COLO829 (cell line): ENCODE measurements around the gene HDAC4.

Experiments
- DNase-seq: peaks from one replicate; pipeline ENCODE4 v3.0.0; 2012; ENCODE audit warnings: low spot score

The HDAC4 gene

DNA sequence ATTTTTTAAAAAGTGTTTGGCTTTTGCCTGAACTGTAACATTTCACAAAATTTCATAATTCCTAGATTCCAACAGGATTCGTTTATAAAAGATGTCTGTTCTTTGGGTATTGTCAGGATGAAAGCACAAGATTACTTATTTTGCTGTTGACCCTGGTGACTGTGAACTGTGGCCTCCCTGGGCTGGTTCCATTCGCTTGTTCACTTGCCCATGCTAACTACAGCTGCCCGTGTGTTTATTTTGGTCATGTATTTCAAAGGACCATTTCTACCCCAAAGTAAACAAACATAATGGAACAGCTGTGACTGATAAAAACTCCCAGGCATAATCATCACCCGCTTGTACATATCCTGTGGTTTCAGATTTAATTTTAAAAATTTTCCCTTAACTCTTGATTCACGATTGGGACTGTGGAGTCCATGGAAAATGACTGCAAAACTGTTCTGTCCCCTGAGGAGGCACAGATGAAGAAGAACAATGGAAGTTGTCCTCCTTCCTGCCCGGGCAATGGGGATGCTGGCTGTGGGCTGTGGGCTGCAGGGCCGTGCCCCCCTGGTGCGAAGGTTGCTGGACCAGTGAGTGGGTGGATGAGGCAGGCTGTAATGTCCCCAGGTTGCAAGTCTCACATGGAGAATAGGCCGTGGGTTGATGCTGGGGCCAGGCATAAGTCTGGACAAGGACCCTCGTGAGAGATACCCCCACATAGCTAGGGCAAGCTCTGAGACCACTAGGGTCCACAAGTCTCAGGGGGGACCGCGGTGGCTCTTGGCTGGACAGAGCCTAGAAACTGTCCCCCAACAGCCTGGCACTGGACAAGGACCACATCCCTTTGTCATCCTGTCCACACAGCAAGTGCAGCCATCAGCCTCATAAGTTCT is 28.9 kb upstream of the HDAC4 start:
- no peak for DNase-seq

DNA sequence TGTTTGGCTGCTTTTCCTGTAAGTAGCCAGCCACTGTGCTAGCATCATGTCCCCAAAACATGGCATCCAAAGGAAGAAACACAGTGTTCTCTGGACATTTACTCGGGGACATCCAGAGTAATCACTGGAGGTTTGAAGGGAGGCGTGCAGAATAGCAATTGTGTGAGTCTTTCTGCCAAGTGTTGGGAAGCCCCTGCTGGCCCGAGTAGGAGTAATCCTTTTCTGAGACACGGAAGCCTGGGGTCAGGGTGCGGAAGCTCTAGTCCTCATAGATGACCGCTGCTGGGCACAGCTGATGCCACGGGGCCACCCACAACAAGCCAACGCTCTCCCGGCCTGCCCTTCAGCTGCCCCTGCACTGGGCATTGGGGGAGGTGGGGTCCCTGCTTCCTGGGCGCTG is 24.8 kb upstream of the HDAC4 start:
- DNase-seq, result no peak

DNA sequence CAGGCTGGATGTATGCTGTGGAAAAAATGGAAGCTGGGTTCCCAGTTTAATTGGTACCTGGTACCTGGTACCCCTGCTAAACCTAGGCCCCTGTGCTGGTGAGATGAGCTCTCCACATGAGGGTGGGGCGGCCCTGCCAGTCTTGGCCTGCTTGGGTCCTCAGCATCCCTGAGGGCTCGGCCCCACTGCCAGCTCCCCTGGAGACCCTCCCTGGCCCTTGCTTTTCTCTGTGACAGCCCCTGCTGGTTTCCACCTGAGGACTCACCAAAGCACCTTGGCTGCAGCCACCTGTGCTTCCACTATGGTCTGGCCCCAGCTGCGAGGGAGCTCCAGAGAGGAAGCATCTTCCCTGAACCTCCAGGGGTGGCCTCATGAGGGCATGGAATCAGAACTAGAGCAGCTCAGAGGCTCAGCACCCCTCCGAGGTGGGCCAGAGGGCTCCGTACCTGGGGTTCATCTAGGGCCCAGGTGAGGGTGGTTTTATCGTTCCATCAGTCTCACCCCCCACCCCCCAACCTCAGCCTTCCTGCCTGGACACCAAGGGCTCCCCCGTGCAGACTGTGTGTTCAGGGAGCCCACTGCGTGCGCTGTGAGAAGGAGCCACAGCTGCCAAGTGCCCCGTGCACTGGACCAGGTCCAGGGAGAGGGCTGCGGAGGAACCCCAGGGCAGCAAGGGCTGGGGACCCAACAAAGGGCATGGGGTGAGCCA is 23.7 kb upstream of the HDAC4 start:
- no peak for DNase-seq

DNA sequence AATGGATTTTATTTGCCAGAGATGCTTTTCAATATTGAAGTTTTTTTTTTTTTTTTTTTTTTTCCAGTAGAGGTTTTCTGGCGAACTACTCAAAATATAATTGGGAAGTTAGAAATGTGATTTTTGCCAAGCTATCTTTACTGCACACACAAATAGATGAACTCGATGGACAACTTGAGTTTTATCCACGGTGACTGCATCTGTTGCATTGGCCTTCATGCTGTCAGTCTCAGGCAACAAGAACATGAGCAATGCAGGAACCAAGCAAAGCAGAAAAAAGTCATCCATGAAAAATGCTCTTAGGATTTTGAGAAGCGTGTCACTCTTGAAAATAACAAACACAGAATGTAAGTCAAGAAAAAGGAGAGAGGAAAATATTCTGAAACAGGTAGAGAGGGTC is 22.7 kb upstream of the HDAC4 start:
- DNase-seq, result no peak

DNA sequence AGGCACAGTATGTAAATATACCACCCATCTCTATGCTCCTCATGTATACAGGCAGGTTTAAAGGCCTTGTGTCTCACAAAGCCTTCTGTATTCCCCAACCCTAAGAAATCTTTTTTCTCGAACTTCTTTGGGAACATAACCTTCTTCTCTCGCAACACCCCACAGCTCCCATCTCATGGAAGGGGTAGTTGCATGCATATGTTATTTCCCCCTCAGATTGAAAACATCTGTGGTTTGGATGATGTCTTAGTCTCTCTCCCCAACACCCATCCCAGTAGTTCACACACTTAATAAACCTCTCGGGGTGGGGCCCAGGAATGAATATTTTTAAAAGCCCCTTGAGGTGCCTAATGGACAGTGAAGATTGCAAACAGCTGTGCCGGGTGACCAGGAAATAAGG is 21.0 kb upstream of the HDAC4 start:
- DNase-seq, result no peak

DNA sequence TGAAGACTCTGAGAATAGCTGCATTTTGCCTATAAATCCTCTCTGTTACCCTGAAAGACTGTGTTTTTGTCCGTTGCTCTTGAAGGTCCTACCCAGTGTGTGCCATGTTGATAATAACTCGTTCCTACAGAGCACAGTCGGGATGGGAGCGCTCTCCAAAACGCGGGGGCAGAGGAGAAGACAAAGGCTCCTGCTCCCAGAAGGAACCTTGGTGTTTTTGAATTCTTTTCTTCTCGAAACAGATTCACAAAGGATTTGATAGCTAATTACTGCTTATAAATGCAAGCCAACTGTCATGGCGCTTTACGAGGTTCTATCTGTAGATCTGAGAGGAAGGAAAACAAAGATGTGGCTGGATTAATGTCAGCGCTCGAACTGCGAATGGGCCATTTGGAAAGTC is 19.3 kb upstream of the HDAC4 start:
- DNase-seq, result no peak

DNA sequence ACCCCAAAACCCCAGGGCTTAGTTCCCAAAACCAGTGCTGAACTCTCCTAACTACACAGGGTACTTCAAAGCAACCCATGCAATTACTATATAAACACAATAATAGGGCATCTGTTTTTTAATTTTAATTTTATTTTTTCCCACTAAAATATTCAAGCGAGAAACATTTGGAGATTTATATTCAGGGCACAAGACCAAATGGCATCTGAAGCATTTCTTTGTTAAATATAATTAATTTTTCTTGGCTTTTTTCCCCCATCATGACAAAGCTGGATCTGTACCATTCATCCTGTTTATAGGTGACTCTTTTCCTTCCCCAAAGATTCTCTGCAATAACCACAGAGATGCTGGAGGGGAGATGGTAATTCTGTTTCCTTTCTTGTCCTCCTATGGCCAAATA is 18.1 kb upstream of the HDAC4 start:
- DNase-seq, result no peak

DNA sequence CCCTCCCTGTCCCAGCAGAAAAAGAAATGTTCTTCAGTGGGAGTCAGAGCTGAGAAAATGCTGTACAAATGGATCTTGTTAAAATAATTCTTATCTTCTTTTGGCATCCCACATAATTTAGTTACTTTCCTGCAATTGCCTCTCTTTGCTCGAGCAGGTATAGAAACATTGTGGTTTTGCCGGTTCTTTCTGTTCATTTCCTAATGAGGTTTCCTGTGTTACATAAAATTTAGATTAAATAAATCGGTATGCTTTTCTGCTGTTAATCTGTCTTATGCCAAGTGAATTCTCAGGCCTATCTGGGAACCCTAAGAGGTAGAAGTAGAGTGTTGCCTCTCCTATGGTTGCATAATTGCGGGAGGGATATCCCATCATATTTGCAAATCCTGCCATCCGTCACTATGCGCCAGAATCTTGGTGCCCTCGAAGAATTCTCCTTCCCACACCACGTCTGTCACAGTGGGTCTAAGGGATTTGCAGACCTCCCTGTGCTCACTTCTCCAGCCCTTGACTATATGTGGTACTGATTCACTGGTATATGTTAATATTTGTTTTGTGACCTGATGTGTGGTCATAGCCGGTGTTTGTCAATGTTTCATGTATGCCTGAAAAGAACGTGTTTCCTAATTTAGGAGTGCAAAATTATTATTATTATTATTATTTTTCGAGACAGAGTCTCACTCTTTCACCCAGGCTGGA is 12.2 kb upstream of the HDAC4 start:
- DNase-seq, result no peak

DNA sequence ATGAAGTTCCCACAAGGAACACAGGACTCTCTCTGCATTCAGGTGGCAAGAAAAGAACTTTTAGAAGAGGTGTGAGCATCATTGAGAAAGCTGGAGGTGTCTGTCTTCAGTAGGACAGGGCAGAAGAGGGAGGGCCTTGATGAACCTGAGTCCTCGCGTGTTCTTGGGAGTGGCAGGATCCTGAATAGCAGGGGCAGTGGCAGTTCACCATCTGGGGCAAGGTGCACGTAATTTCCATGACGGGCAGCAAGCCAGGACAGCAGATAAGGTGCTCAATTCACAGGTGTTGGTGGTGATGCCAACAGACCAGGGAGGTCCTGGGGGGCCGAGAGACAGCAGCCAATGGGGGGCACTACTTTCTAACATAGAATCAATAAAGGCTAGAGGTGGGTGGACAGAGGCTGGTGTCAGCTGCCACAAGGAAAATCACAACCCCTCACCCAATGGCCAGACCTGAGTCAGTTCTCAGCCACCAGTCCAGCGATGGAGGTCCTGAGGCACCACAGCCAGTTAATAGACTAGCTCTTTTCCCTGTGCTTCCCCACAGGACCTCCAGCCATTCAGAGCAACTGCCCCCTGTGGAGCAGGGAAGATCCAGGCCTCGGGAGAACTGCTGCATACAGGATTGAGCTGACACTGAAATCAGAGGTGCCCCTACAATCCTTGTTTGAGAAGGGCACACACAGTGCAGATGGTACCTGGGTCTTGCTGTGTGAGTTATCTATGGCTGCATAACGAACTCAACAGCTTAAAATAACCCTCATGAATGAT is 10.9 kb upstream of the HDAC4 start:
- DNase-seq, result no peak

DNA sequence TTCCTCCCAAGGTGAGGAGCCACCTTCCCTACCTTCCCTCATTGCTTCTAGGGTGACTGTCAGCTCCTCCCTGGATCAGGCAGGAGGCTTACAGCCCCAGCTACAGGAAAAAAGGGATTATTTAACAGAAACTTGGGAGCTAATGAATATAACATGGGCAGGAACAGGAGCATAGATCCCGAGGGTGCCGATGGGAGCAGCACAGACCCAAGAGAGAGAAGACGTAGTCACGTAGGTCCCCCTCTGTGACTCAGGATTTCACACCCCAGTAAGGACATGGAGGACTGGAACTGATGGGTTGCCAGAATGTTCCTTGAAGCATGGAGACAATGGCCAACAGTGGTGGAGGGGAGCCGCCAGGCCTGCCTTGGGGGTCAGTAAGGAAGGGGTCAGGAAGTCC is 10.3 kb upstream of the HDAC4 start:
- DNase-seq, result no peak

DNA sequence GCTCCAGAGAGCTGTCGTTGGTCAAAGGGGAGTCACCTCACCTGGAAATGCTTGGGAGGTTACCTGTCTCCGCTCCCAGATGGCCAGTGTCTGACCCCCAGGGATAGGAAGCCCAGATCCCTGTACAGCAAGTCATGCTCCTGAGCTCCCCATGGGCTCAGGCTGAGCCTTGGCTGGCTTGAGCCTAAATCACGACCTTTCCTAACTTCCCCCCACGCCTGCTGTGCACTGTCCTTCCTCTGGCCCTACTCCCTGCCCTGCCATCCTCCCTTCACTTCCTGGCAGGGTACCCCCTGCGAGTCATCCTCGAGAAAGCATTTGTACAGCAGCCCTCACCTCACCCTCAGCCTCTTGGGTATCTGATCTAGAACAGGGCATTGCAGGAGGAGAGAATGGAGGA is 9.2 kb upstream of the HDAC4 start:
- DNase-seq, result no peak

DNA sequence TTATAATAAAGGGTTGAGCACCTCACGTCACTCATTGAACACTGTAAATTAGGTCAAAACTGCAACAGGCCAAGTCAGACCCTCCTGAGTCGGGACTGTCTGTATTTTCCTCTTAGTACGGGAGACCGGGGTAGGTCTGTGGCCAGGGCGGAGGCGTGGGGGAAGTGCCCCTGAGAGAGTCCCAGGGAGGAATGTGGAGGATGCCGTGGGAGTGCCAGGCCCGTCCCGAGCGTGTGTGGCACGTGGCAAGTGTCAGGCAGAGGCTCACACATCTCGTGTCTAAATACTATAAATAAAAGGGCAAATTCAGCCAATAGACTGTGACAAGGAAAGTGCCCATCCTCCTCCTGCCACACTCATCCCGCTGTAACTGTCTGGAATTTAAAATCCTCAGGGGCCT is 6.3 kb upstream of the HDAC4 start:
- no peak for DNase-seq

DNA sequence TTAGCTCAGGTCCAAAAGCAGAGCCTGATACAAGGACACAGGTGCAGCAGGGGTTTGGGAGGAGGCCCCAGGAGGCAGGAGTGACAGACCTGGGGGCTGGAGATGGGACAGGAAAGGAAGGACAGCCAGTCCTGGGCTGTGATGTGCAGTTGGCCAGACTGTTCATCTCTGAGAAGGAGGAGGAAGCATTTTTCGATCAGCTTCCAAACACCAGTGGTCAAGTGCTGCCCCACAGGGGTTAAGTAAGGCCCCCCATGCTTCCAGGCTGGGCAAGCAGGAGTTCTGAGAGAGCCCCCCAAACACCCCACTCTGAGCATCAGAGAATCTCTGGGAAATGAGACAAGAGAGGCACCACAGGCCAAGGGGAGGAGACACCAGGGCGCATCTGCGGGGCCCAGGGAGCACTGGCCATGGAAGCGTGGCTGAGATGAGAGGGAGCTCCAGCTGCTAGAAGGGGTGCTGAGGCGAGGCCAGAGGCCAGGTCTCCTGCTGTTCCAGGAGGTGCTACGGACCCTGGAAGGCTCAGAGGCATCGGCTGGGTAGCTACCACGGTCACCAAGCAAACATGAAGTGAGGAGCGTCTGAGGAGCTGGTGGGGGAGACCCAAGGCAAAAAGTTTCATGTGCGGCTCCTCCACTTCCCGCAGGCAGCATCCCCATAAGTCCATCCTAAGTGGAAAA is 5.6 kb upstream of the HDAC4 start:
- DNase-seq, result no peak

DNA sequence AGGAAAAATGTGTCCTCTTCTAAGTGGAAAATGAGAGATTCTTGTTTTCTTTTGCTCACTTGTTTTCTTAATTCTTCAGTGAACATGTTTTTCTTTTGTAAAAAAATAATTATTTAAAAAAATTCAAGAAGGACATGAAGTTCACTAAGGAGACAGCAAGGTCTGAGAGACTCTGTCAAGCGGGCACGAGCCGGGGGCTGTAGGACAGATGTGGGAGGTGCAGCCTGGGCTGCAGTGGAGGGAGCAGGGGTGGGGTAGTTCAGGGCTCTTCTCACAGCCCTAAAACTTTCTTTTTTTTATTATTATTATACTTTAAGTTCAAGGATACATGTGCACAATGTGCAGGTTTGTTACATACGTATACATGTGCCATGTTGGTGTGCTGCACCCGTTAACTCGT is 4.3 kb upstream of the HDAC4 start:
- DNase-seq, result no peak

DNA sequence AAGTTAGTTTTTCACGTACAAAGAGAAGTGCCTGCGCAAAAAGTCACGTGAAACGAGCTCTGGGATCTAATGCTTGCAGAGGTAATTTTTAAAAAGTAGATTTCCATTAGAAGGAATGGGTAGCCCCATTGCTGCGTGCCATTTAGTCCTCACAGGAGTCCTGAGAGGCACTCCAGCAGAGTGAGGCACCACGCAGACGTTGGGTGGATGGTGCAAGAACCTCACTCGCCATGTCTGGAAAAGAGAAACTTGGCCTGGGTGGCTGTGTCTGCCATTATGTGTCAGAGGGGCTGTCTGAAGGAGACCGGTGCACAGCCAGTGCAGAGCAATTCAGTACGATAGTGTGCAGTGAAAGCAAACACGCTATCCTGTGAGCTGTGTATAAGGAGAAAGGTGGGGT is 1.8 kb upstream of the HDAC4 start:
- no peak for DNase-seq

DNA sequence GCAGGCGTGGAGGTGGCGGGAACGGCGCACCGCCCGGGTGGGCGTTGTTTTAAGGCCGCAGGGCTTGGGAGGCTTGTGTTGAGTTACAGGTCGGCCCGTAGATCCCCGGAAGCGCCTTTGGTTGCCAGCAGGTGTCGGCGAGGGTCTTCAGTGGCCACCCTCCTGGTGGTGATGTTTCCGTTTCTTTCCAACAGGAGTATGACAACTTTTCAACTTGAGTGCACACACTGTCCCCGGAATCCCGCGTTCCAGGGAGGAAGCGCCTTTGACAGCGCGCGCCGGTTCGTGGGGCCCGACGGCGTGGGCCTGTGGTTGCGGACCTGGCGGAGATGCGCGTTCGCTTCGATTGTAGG is 1.0 kb upstream of the HDAC4 start:
- DNase-seq, result peak; percentile 25

DNA sequence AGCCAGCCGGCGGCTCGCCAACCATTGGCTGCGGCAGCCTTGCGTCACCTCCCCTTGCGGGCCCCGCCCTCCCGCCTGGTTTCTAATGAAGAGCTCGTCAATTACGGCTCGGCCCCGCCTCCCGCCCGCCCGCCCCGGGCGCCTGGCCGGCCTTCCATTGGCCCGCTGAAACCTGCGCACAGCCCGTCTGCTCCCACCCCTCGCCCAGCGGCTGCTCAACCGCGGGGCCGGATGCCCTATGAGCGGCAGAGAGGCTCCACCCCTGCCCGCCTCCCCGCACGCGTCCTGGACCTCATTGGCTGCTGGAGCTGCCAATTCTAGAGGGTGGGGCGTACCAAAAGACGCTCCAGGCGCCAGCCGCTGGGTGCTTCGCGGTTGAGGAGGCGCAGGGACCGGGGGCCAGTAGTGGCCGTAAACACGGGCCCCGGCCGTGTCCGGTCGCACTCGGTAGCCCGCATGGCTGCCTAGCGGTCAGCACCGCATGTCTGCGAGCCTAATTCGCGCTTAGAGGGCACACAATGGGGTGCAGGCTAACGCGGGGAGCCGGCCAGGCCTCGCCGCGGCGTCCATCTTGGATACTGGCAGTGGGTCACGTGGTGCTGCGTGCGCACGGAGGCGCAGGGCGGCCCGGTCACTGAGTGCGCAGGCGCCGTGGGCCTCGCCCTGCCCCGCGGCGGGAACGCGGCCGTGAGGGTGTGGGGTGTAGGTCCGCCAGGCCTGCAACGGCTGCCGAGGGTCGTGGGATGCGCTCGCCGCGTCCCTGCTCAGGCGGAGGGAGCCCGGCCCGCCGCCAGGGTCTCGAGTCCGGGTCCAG is 454 bp upstream of the HDAC4 start:
- DNase-seq, result peak; percentile 97

DNA sequence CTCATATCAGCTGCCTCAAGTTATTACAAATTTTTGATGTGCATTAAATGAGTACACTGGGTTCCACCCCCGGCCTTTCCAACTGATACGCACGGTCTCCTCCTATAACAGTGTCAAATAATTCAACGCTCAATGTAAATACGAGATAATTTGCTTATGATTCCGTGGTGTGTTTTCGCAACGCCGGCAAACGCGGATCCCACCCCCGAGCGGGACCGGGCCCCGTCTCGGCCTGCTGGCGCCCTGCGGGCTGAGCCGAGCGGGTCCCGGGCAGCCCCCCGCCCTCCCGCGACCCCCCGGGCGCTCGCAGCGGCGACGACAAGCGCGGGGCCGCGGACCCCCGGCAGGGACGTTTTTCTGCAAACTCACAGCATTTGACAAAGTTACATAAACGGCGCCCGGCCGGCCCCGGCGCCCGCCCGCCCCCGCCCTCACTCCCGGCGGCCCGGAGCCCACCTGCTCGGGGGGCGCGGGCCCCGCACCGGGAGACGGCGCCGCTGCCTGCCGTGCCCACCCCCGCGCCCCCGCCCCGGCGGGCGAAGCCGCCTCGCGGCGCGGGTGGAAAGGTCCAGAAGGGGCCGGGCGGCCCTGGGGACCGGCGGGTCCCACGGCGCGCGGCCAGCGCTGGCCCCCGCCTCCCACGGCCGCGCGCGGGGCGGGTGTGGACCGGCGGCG is 762 bp downstream of the HDAC4 start:
- no peak for DNase-seq

DNA sequence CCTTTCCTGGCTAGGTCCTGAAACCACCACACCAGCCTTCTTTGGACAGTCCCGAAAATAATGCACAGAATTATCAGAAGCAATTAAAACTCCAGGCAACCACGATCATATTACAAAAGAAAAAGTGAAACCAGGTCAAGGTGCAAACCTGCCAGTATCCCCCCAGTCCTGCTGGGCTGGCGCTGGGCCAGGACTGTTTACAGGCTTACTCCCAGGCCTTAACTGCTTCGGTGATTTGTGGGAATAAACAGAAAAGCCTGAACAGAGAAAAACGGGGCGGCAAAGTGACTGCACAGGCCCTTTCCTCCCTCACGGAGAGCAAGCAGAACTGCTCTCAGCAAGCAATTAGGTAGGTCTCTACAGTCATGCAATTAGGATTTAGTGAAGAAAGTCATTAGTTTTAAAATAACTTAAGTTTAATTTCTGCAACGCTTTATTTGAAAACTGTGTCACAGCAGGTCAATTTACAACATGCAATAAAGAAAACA is 1.3 kb downstream of the HDAC4 start:
- DNase-seq, result no peak

DNA sequence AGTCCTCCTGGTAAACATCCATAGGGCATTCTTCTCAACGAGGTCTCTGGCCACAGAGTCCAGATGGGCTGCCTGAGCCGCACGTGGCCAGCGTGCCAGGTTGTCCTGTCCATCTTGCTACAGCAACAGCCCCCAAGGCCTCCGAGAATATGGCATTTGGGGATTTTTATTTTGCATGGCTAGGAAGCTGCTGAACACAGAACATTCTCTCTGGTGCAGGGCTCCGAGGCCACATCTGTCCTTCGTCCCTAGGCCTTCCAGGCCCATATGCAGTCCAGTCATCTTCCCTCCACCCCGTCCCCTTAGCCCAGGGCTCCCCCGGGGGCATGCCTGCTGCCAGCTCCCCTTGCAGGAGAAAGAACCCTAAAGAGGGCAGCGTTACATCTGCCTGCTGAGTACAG is 2.3 kb downstream of the HDAC4 start:
- no peak for DNase-seq
